H9 (cell line): ENCODE results near the gene CSTPP1. TPM values are rescaled to one million over a fixed set of nuclear protein-coding genes. Genes with fewer than 3 reads are reported as not detected.
"Not testable (repeated sequence)": the region's sequence is repeated elsewhere in the genome, so short reads cannot be mapped to it uniquely, and the experiment has no call there.

Experiments
- DNase-seq: peaks from one replicate; pipeline ENCODE4 v3.0.0-alpha.2; 2017
- H2AFZ ChIP-seq: one replicate; pipeline ENCODE4 v1.6.1; 2013; ENCODE audit warnings: mild to moderate bottlenecking, low read length, control low read depth, moderate library complexity
- H2AK5ac ChIP-seq: 2 replicates; pipeline ENCODE4 v1.6.1; 2013; ENCODE audit warnings: low read length, control low read depth, mixed read lengths; ENCODE audit not compliant: insufficient read length
- H2BK120ac ChIP-seq: one replicate; pipeline ENCODE4 v1.6.1; 2013; ENCODE audit warnings: low read depth, mild to moderate bottlenecking, low read length, control low read depth, inconsistent platforms; ENCODE audit not compliant: poor library complexity, severe bottlenecking
- H2BK12ac ChIP-seq: 2 replicates; pipeline ENCODE4 v1.6.1; 2013; ENCODE audit warnings: low read length, control low read depth, mixed read lengths, low read depth; ENCODE audit not compliant: insufficient read length
- H2BK15ac ChIP-seq: 2 replicates; pipeline ENCODE4 v1.6.1; 2013; ENCODE audit warnings: low read depth, low read length, control low read depth
- H2BK20ac ChIP-seq: one replicate; pipeline ENCODE4 v1.6.1; 2013; ENCODE audit warnings: low read depth, mild to moderate bottlenecking, low read length, control low read depth, inconsistent platforms; ENCODE audit not compliant: poor library complexity, severe bottlenecking
- H2BK5ac ChIP-seq: 2 replicates; pipeline ENCODE4 v1.6.1; 2013; ENCODE audit warnings: low read length, control low read depth, mixed read lengths; ENCODE audit not compliant: insufficient read length
- H3K14ac ChIP-seq: 2 replicates; pipeline ENCODE4 v1.6.1; 2013; ENCODE audit warnings: low read length, control low read depth; ENCODE audit not compliant: insufficient read depth
- H3K18ac ChIP-seq: 2 replicates; pipeline ENCODE4 v1.6.1; 2013; ENCODE audit warnings: low read depth, mild to moderate bottlenecking, mixed read lengths, low read length, control low read depth; ENCODE audit not compliant: insufficient read length
- H3K23ac ChIP-seq: 2 replicates; pipeline ENCODE4 v1.6.1; 2013; ENCODE audit warnings: low read length, control low read depth, mixed read lengths, low read depth; ENCODE audit not compliant: insufficient read length
- H3K23me2 ChIP-seq: 2 replicates; pipeline ENCODE4 v1.6.1; 2013; ENCODE audit warnings: low read depth, mild to moderate bottlenecking, mixed read lengths, low read length, control low read depth; ENCODE audit not compliant: insufficient read length, poor library complexity, severe bottlenecking
- H3K27ac ChIP-seq: 2 replicates; pipeline ENCODE4 v1.5.1; 2013; ENCODE audit warnings: low read length, control low read depth, mixed read lengths, low read depth; ENCODE audit not compliant: insufficient read length
- H3K27me3 ChIP-seq: 2 replicates; pipeline ENCODE4 v1.6.1; 2013; ENCODE audit warnings: low read length, control low read depth, inconsistent platforms; ENCODE audit not compliant: insufficient read depth
- H3K4ac ChIP-seq: 2 replicates; pipeline ENCODE4 v1.6.1; 2013; ENCODE audit warnings: low read depth, mild to moderate bottlenecking, control low read depth, inconsistent platforms, low read length, moderate library complexity
- H3K4me1 ChIP-seq: 2 replicates; pipeline ENCODE4 v1.6.1; 2013; ENCODE audit warnings: low read length, control low read depth, inconsistent platforms; ENCODE audit not compliant: insufficient read depth
- H3K4me2 ChIP-seq: 2 replicates; pipeline ENCODE4 v1.6.1; 2013; ENCODE audit warnings: low read length, control low read depth, mixed read lengths; ENCODE audit not compliant: insufficient read length, insufficient read depth
- H3K56ac ChIP-seq: 2 replicates; pipeline ENCODE4 v1.6.1; 2013; ENCODE audit warnings: low read depth, mild to moderate bottlenecking, mixed read lengths, low read length, control low read depth; ENCODE audit not compliant: insufficient read length
- H3K79me1 ChIP-seq: 2 replicates; pipeline ENCODE4 v1.6.1; 2013; ENCODE audit warnings: low read depth, mild to moderate bottlenecking, moderate library complexity, low read length, control low read depth, inconsistent platforms; ENCODE audit not compliant: insufficient read depth, poor library complexity, severe bottlenecking
- H3K79me2 ChIP-seq: 2 replicates; pipeline ENCODE4 v1.6.1; 2013; ENCODE audit warnings: low read length, control low read depth, inconsistent platforms; ENCODE audit not compliant: insufficient read depth
- H3K9ac ChIP-seq: 2 replicates; pipeline ENCODE4 v1.6.1; 2013; ENCODE audit warnings: low read length, control low read depth, mixed read lengths; ENCODE audit not compliant: insufficient read length; ENCODE audit errors: extremely low read depth
- H3K9me3 ChIP-seq: one replicate; pipeline ENCODE4 v1.6.1; 2013; ENCODE audit warnings: low read depth, low read length, inconsistent platforms; ENCODE audit not compliant: control insufficient read depth
- H3T11ph ChIP-seq: one replicate; pipeline ENCODE4 v1.6.1; 2013; ENCODE audit warnings: mild to moderate bottlenecking, low read length, control low read depth, inconsistent platforms
- H4K20me1 ChIP-seq: one replicate; pipeline ENCODE4 v1.6.1; 2013; ENCODE audit not compliant: control insufficient read depth, insufficient read length, insufficient read depth
- H4K5ac ChIP-seq: 2 replicates; pipeline ENCODE4 v1.6.1; 2013; ENCODE audit warnings: low read depth, mild to moderate bottlenecking, mixed read lengths, low read length, control low read depth; ENCODE audit not compliant: insufficient read length
- H4K8ac ChIP-seq: replicated peaks from 2 replicates; pipeline ENCODE4 v1.6.1; 2013; ENCODE audit warnings: low read length, control low read depth, mixed read lengths, low read depth; ENCODE audit not compliant: insufficient read length
- H4K91ac ChIP-seq: 2 replicates; pipeline ENCODE4 v1.6.1; 2013; ENCODE audit warnings: low read depth, mild to moderate bottlenecking, moderate library complexity, mixed read lengths, low read length, control low read depth; ENCODE audit not compliant: insufficient read length
- H3K27ac Mint-ChIP-seq, 3 experiments: 2 replicates in 2 of 3; 3 replicates in 1 of 3; pipeline ENCODE4 v1.8.0; 2020 to 2021; ENCODE audit warnings: mixed read lengths in 3 of 3, mild to moderate bottlenecking in 1 of 3, moderate library complexity in 1 of 3
- H3K27me3 Mint-ChIP-seq: 2 replicates; pipeline ENCODE4 v1.8.0; 2021; ENCODE audit warnings: low read depth, mild to moderate bottlenecking, moderate library complexity, mixed read lengths
- H3K36me3 Mint-ChIP-seq, 3 experiments: 2 replicates in 2 of 3; 3 replicates in 1 of 3; pipeline ENCODE4 v1.8.0; 2020 to 2021; ENCODE audit warnings: low read depth in 3 of 3, mixed read lengths in 3 of 3; ENCODE audit not compliant: insufficient read depth in 1 of 3
- H3K4me1 Mint-ChIP-seq, 2 experiments: 2 replicates each; pipeline ENCODE4 v1.8.0; 2020; ENCODE audit warnings: mixed read lengths in 2 of 2
- H3K4me3 Mint-ChIP-seq, 2 experiments: 2 replicates in 1 of 2; 3 replicates in 1 of 2; pipeline ENCODE4 v1.8.0; 2020 to 2021; ENCODE audit warnings: mild to moderate bottlenecking in 2 of 2, mixed read lengths in 2 of 2, moderate library complexity in 1 of 2
- H3K9me3 Mint-ChIP-seq, 2 experiments: 2 replicates in 1 of 2; 3 replicates in 1 of 2; pipeline ENCODE4 v1.8.0; 2020; ENCODE audit warnings: mild to moderate bottlenecking in 2 of 2, mixed read lengths in 2 of 2, moderate library complexity in 1 of 2
- WGBS: extraction: QIAGEN DNeasy Blood & Tissue Kit; methylation state at CpG from one replicate; pipeline ENCODE4 v1.1.7; 2013; ENCODE audit warnings: missing lambda C conversion rate, low lambda C conversion rate, mixed read lengths; ENCODE audit not compliant: insufficient read length; ENCODE audit errors: extremely low coverage; 5-methylcytosine and 5-hydroxymethylcytosine counted together
- total RNA-seq: library from RNA; stranded (reverse); gene quantifications from 2 replicates; pipeline ENCODE4 v1.2.1, GENCODE V29; 2021
- TF ChIP-seq, protein P1 (sequence below): fragments of 200-600 bp; sonication (generic); conservative IDR thresholded peaks from 3 replicates; pipeline ENCODE4 v1.8.0; 2021; ENCODE audit warnings: antibody characterized with exemption, mild to moderate bottlenecking

Gene CSTPP1
- total RNA-seq, 1 experiment from 2014 or later, result 21.2 TPM

- TF ChIP-seq, protein P1, sequence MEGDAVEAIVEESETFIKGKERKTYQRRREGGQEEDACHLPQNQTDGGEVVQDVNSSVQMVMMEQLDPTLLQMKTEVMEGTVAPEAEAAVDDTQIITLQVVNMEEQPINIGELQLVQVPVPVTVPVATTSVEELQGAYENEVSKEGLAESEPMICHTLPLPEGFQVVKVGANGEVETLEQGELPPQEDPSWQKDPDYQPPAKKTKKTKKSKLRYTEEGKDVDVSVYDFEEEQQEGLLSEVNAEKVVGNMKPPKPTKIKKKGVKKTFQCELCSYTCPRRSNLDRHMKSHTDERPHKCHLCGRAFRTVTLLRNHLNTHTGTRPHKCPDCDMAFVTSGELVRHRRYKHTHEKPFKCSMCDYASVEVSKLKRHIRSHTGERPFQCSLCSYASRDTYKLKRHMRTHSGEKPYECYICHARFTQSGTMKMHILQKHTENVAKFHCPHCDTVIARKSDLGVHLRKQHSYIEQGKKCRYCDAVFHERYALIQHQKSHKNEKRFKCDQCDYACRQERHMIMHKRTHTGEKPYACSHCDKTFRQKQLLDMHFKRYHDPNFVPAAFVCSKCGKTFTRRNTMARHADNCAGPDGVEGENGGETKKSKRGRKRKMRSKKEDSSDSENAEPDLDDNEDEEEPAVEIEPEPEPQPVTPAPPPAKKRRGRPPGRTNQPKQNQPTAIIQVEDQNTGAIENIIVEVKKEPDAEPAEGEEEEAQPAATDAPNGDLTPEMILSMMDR, result no peak
- Histone ChIP-seq H3K14ac (no peak overlapping the region), H3K27ac (no peak overlapping the region), H2AK5ac (no peak overlapping the region), H3K4me2 (no peak overlapping the region), H2BK15ac (no peak overlapping the region), H2BK5ac (no peak overlapping the region), H3T11ph (no peak overlapping the region), H3K23ac (no peak overlapping the region), H3K79me1 (no peaks in the 10 kb centered on the region), H3K18ac (no peak overlapping the region), H2AFZ (no peak overlapping the region), H2BK12ac (no peak overlapping the region), H3K23me2 (no peaks in the 10 kb centered on the region), H3K9me3 (no peaks in the 10 kb centered on the region), H2BK120ac (no peak overlapping the region), H3K9ac (no peak overlapping the region), H3K79me2 (no peaks in the 10 kb centered on the region), H4K91ac (no peak overlapping the region), H3K4me1 (no peaks in the 10 kb centered on the region), H3K4ac (no peak overlapping the region), H4K8ac (no peak overlapping the region), H3K56ac (no peak overlapping the region), H4K20me1 (no peaks in the 10 kb centered on the region), H2BK20ac (no peak overlapping the region), H3K27me3 (no peaks in the 10 kb centered on the region), H4K5ac (no peak overlapping the region)
- no CpG with 5 or more reads among the region's 2 CpGs for WGBS
- Mint-ChIP-seq H3K4me1 (peaks cover 13% of the 10 kb centered on the region in 2 experiments), H3K27me3 (peaks cover under 1% of the 10 kb centered on the region; the same call in 1 of the 2 replicates), H3K27ac (peak overlapping the region in 1 of 3 experiments; percentile 29; a peak in 1 of 7 replicates), H3K4me3 (no peak overlapping the region; a peak in 1 of 5 replicates), H3K36me3 (peaks cover 15 to 30% (median 30%) of the 10 kb centered on the region in 3 experiments), H3K9me3 (peaks cover 12 to 14% of the 10 kb centered on the region in 2 experiments; a peak in 4 of 5 replicates)
- no peak for DNase-seq
Measured at GRCh38 chr11:46991391-46991790, 54.8 kb downstream of the CSTPP1 start.

DNA sequence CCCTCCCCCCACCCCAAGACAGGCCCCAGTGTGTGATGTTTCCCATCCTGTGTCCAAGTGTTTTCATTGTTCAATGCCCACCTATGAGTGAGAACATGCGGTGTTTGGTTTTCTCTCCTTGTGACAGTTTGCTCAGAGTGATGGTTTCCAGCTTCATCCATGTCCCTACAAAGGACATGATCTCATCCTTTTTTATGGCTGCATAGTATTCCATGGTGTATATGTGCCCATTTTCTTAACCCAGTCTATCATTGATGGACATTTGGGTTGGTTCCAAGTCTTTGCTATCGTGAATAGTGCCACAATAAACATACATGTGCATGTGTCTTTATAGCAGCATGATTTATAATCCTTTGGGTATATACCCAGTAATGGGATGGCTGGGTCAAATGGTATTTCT, 55.8 kb downstream of the CSTPP1 start:
- H3K23ac ChIP-seq, H2BK12ac ChIP-seq, H3K79me1 ChIP-seq, H3K14ac ChIP-seq, H2BK20ac ChIP-seq, H4K5ac ChIP-seq, H3K18ac ChIP-seq, H3K4me3 Mint-ChIP-seq, H3K4me1 ChIP-seq, H3K9ac ChIP-seq, H4K8ac ChIP-seq, H3K9me3 ChIP-seq, H3T11ph ChIP-seq, H3K4me2 ChIP-seq, H3K27ac ChIP-seq, H2BK5ac ChIP-seq, H2AFZ ChIP-seq, H2BK120ac ChIP-seq, H4K91ac ChIP-seq, H3K27me3 ChIP-seq, DNase-seq, H3K56ac ChIP-seq, H3K27ac Mint-ChIP-seq, H3K23me2 ChIP-seq, H3K4ac ChIP-seq, H4K20me1 ChIP-seq, H2BK15ac ChIP-seq, H3K27me3 Mint-ChIP-seq, H3K79me2 ChIP-seq, H3K4me1 Mint-ChIP-seq, H2AK5ac ChIP-seq: not testable (repeated sequence)
- no CpG with 5 or more reads among the region's 2 CpGs for WGBS
- Mint-ChIP-seq H3K9me3 (peaks cover 14% of the 10 kb centered on the region in 2 experiments; a peak in 4 of 5 replicates), H3K36me3 (peaks cover 17 to 37% (median 30%) of the 10 kb centered on the region in 3 experiments)
